K562 (cell line): ENCODE results near the gene NLRC3. TPM values are rescaled to one million over a fixed set of nuclear protein-coding genes. Genes with fewer than 3 reads are reported as not detected.

Experiments used
- ATAC-seq: fragments of 200-7000 bp; cut with Tn5 transposase; 3 replicates; pipeline ENCODE4 v1.9.1; 2020; ENCODE audit warnings: moderate library complexity
- BruUV-seq: library from RNA; stranded (reverse); fragments of 400-500 nt; replicated peaks from 2 replicates; lab custom pipeline; 2021; lab: Mats Ljungman, UMichigan
- CTCF ChIA-PET: fragments of 300-600 bp; formaldehyde crosslinking; extraction: SDS; loops from one replicate; lab custom pipeline; 2021; ENCODE audit warnings: low intra/inter-chr PET ratio; lab: Yijun Ruan, JAX
- POLR2A ChIA-PET: fragments of 300-600, 350-650 bp; sonication (Branson Sonifier 250); formaldehyde crosslinking; extraction: SDS; loops from one replicate; lab custom pipeline; 2021; ENCODE audit warnings: antibody characterized with exemption, inconsistent platforms; lab: Yijun Ruan, JAX
- DNase-seq, 4 experiments: peaks; one replicate each; pipeline versions ENCODE4 v3.0.0 to v3.0.0-alpha.2; 2011 to 2018; ENCODE audit warnings: low spot score in 3 of 4, mixed read lengths in 3 of 4; ENCODE audit errors: extremely low read depth in 1 of 4
- FAIRE-seq: peaks from 2 replicates; lab custom pipeline; 2011; peaks lifted over from hg19 to GRCh38; lab: Jason Lieb, UNC
- H2AFZ ChIP-seq: 2 replicates; pipeline ENCODE4 v1.6.0; 2011; ENCODE audit warnings: low read depth, low read length, control low read depth, inconsistent platforms
- H3K27ac ChIP-seq: fragments of 200-600 bp; 3 replicates; pipeline ENCODE4 v1.8.0; 2011; ENCODE audit warnings: low read depth, mild to moderate bottlenecking, control low read depth, inconsistent platforms, low read length, moderate library complexity, mixed read lengths; ENCODE audit errors: extremely low read depth
- H3K27me3 ChIP-seq, 2 experiments: fragments of 300-600 bp in 1 of 2; 2 replicates in 1 of 2; 3 replicates in 1 of 2; pipeline versions ENCODE4 v1.6.0 to v1.8.0; 2011; ENCODE audit warnings: inconsistent platforms in 2 of 2, low read length in 2 of 2, mild to moderate bottlenecking in 1 of 2, mixed read lengths in 1 of 2, moderate library complexity in 1 of 2; ENCODE audit not compliant: control insufficient read depth in 2 of 2, insufficient read depth in 2 of 2
- H3K36me3 ChIP-seq: fragments of 300-600 bp; 3 replicates; pipeline ENCODE4 v1.8.0; 2011; ENCODE audit warnings: mild to moderate bottlenecking, low read length, inconsistent platforms; ENCODE audit not compliant: control insufficient read depth, insufficient read depth
- H3K4me1 ChIP-seq, 2 experiments: fragments of 200-600 bp in 1 of 2; replicated peaks in 1 of 2; 2 replicates in 1 of 2; 3 replicates in 1 of 2; pipeline versions ENCODE4 v1.5.1 to v1.8.0; 2011; ENCODE audit warnings: inconsistent platforms in 2 of 2, low read length in 2 of 2, mild to moderate bottlenecking in 1 of 2, mixed read lengths in 1 of 2, moderate library complexity in 1 of 2; ENCODE audit not compliant: control insufficient read depth in 2 of 2, insufficient read depth in 2 of 2
- H3K4me2 ChIP-seq: 2 replicates; pipeline ENCODE4 v1.6.1; 2011; ENCODE audit warnings: low read length, control low read depth, inconsistent platforms, mixed read lengths; ENCODE audit not compliant: insufficient read depth
- H3K4me3 ChIP-seq: fragments of 200-600 bp; sonication (generic), shearing (Covaris generic); 2 replicates; pipeline ENCODE4 v1.5.1; 2016; ENCODE audit warnings: control low read depth, inconsistent platforms
- H3K79me2 ChIP-seq: fragments of 200-600 bp; 3 replicates; pipeline ENCODE4 v1.8.0; 2011; ENCODE audit warnings: low read length, inconsistent platforms; ENCODE audit not compliant: control insufficient read depth, insufficient read depth
- H3K9ac ChIP-seq, 2 experiments: 2 replicates each; pipeline versions ENCODE4 v1.6.0 to v1.6.1; 2011; ENCODE audit warnings: low read depth in 2 of 2, low read length in 2 of 2, control low read depth in 1 of 2, inconsistent platforms in 1 of 2, mild to moderate bottlenecking in 1 of 2, mixed read lengths in 1 of 2; ENCODE audit not compliant: insufficient read depth in 1 of 2
- H3K9me1 ChIP-seq: one replicate; pipeline ENCODE4 v1.6.0; 2011; ENCODE audit warnings: inconsistent platforms, mild to moderate bottlenecking, low read length, moderate library complexity; ENCODE audit not compliant: control insufficient read depth, insufficient read depth
- H3K9me3 ChIP-seq: replicated peaks from 2 replicates; pipeline ENCODE4 v1.5.1; 2011; ENCODE audit warnings: low read depth, low read length, inconsistent platforms; ENCODE audit not compliant: control insufficient read depth, insufficient read depth
- H4K20me1 ChIP-seq: replicated peaks from 2 replicates; pipeline ENCODE4 v1.6.1; 2011; ENCODE audit warnings: low read length, inconsistent platforms, mixed read lengths; ENCODE audit not compliant: control insufficient read depth, insufficient read depth
- MAFK ChIP-seq: IDR thresholded peaks from 2 replicates; pipeline ENCODE4 v1.6.1; 2011; ENCODE audit warnings: low read length, improper control_type of control experiment
- MCM2 ChIP-seq: fragments of 450-650 bp; IDR thresholded peaks from 2 replicates; pipeline ENCODE4 v1.6.1; 2017; ENCODE audit warnings: low read depth, mild to moderate bottlenecking
- NCOA2 ChIP-seq, 2 experiments: fragments of 450-650 bp; IDR thresholded peaks; 2 replicates each; pipeline ENCODE4 v1.6.1; 2018; ENCODE audit warnings: mild to moderate bottlenecking in 2 of 2, moderate library complexity in 1 of 2; ENCODE audit not compliant: partially characterized antibody in 2 of 2
- SAFB2 ChIP-seq: fragments of 200-400 bp; formaldehyde crosslinking; IDR thresholded peaks from 2 replicates; pipeline ENCODE4 v1.6.1; 2018; ENCODE audit warnings: borderline replicate concordance, low read length, low read depth, moderate library complexity; ENCODE audit not compliant: severe bottlenecking
- SMAD2 ChIP-seq: fragments of 150-350 bp; IDR thresholded peaks from 2 replicates; pipeline ENCODE4 v1.6.1; 2014; ENCODE audit warnings: low read depth, mild to moderate bottlenecking, low read length
- ZBTB9 ChIP-seq: fragments of 450-650 bp; formaldehyde crosslinking; IDR thresholded peaks from 2 replicates; pipeline ENCODE4 v1.4.0; 2020; ENCODE audit warnings: mild to moderate bottlenecking, moderate library complexity
- ZNF282 ChIP-seq: sonication (generic); formaldehyde crosslinking; IDR thresholded peaks from 2 replicates; pipeline ENCODE4 v1.8.1; 2023; ENCODE audit warnings: missing genetic modification reagents
- ZNF583 ChIP-seq: fragments of 250-450 bp; sonication (Bioruptor Pico); IDR thresholded peaks from 2 replicates; pipeline ENCODE4 v1.4.0; 2020
- WGBS: fragments of 100-300 bp; shearing (Covaris generic); methylation state at CpG from one replicate; pipeline ENCODE4 v1.1.6; 2016; ENCODE audit warnings: low coverage, mixed read lengths; ENCODE audit not compliant: insufficient coverage; ENCODE audit errors: missing lambda C conversion rate; 5-methylcytosine and 5-hydroxymethylcytosine counted together
- in situ Hi-C: fragments of 300-500 bp; cut with MboI; formaldehyde crosslinking; loops from 4 replicates; pipeline ENCODE4 v1.15.0; 2018; ENCODE audit warnings: inconsistent platforms, mixed read lengths
- intact Hi-C: fragments of 100-400 bp; cut with micrococcal nuclease; formaldehyde crosslinking; loops from 2 replicates; pipeline ENCODE4 v1.14.2; 2022
- polyA plus RNA-seq, 8 experiments: library from polyadenylated mRNA; depleted of rRNA in 4 of 8; stranded (reverse) in 5 of 8; unstranded in 3 of 8; fragments of >200 nt; fragmentation: Nextera tagmentation in 2 of 8; fragmentation: Illumina TruSeq in 1 of 8; extraction: Ambion mirVana in 2 of 8; extraction: Trizol in 1 of 8; gene quantifications; 2 replicates each; pipeline versions ENCODE4 v1.2.1 to v1.2.3, GENCODE V29; 2011 to 2014; ENCODE audit warnings: inconsistent platforms in 1 of 8, missing spikeins in 1 of 8
- total RNA-seq, 7 experiments: library from RNA; depleted of rRNA in 6 of 7; stranded (reverse); fragments of >200 nt in 6 of 7; fragmentation: Illumina TruSeq in 2 of 7; extraction: Trizol in 2 of 7; gene quantifications; 2 replicates each; pipeline versions ENCODE4 v1.2.1 to v1.2.3, GENCODE V29; 2011 to 2021; ENCODE audit warnings: low replicate concordance in 1 of 7

Gene NLRC3
- total and polyA plus RNA-seq, 9 of the 15 experiments (the other 6 are each of a cell fraction or from before 2014, with no cell fraction given), result 0.03 to 0.13 (median 0.03) TPM; not detected in 4

GRCh38 chr16:3529175-3529574 lies 48.0 kb downstream of the NLRC3 start:
- POLR2A ChIA-PET, result no interaction called here

GRCh38 chr16:3528406-3528805 lies 48.8 kb downstream of the NLRC3 start:
- TF ChIP-seq ZNF282 (no peak), MCM2 (no peak), ZNF583 (CRISPR knock-in tag) (peak; percentile 88; the same call in 1 of the 2 replicates), ZBTB9 (CRISPR knock-in tag) (no peak), SAFB2 (no peak), SMAD2 (no peak)
- no TSS peak for BruUV-seq
- H3K27ac ChIP-seq, result no peak overlapping the region
- 57% methylated on average over 2 of the region's 2 CpGs for WGBS
- ChIA-PET POLR2A (no interaction called here), CTCF (no interaction called here)
- no peak for DNase-seq
- ATAC-seq, result no peak
- no peaks in the 10 kb centered on the region for H4K20me1 ChIP-seq
- H3K9me1 ChIP-seq, result peaks cover 3% of the 10 kb centered on the region
- H3K4me2 ChIP-seq, result no peak overlapping the region
- H3K79me2 ChIP-seq, result no peaks in the 10 kb centered on the region
- no peaks in the 10 kb centered on the region for H3K9me3 ChIP-seq
- FAIRE-seq, result no peak
- in situ Hi-C loops (no loop called here), intact Hi-C loops (loop anchor here (5.0 kb wide), 1 partner anchor 119 kb away; no protein-coding TSS in a partner anchor)
- no peaks in the 10 kb centered on the region for H3K27me3 ChIP-seq
- H2AFZ ChIP-seq, result no peak overlapping the region
- H3K4me3 ChIP-seq, result no peak overlapping the region
- H3K9ac ChIP-seq, result no peak overlapping the region
- H3K4me1 ChIP-seq, result no peaks in the 10 kb centered on the region
- peaks cover under 1% of the 10 kb centered on the region; the same call in 1 of the 3 replicates for H3K36me3 ChIP-seq

More at GRCh38 chr16:3529175-3529574, 48.0 kb downstream of the NLRC3 start:
- Histone ChIP-seq H3K9me1 (peaks cover 3% of the 10 kb centered on the region), H3K9me3 (no peaks in the 10 kb centered on the region), H2AFZ (no peak overlapping the region), H3K4me2 (no peak overlapping the region), H4K20me1 (no peaks in the 10 kb centered on the region), H3K4me1 (no peaks in the 10 kb centered on the region), H3K79me2 (no peaks in the 10 kb centered on the region), H3K27ac (no peak overlapping the region), H3K27me3 (no peaks in the 10 kb centered on the region), H3K4me3 (no peak overlapping the region), H3K36me3 (no peaks in the 10 kb centered on the region), H3K9ac (no peak overlapping the region)
- intact Hi-C loops (loop anchor here (5.0 kb wide), 1 partner anchor 118 kb away; no protein-coding TSS in a partner anchor), in situ Hi-C loops (no loop called here)
- ATAC-seq, result no peak
- CTCF ChIA-PET, result no interaction called here
- no peak for FAIRE-seq
- no peak for DNase-seq
- TF ChIP-seq NCOA2 (IDR thresholded peaks at IDR 0.05; ENCODE audit: partially characterized antibody in 2 of 2), result peak in 1 of 2 experiments; percentile 62
- TF ChIP-seq MAFK, result no peak
- no TSS peak for BruUV-seq
